NCI-H82 (cell line): ENCODE results near the gene GALNT7.
A peak's percentile ranks its signal among the peaks of the same experiment; 100 is the strongest.

Experiments
- DNase-seq: peaks from one replicate; lab custom pipeline; 2025; lab: John Stamatoyannopoulos, UW

GALNT7 gene

DNA sequence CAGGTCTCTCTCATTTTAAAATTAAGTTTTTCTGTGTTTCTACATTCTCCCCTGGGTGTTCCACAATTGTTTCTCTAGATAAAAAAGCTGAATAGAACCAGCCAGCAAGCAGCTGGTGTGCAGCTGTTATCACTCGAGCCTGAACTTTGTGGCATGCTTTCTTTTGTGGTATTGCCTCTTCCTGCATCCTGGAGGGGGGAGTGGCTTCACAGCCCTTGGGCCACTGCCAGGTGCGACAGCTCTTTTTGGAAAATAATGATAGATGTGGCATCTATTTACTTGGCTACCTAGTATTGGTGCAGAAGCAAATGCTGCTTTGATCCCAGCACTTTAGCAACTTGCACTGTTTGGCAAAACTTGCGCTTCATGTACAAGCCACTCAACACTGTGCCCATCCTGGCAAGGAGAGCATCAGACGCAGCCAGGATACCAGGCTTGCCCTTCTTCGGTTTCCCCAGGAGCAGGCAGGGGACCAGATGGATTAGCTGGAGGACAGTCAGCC lies 96.1 kb downstream of the GALNT7 start:
- no peak for DNase-seq

DNA sequence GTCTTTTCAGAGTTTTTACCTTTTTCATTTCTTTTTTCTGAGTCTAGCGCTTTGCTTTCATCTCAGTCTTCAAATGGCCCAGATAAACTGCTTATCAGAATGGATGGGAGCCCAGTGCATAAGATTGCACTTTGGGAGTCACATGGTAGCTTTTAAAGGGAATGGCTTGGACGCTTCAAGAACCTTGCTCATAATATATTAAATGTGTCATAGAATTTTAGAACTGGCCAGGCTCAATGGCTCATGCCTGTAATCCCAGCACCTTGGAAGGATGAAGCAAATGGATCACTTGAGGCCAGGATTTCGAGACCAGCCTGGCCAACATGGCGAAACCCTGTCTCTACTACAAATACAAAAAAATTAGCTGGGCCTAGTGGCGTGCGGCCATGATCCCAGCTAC lies 97.1 kb downstream of the GALNT7 start:
- no peak for DNase-seq

DNA sequence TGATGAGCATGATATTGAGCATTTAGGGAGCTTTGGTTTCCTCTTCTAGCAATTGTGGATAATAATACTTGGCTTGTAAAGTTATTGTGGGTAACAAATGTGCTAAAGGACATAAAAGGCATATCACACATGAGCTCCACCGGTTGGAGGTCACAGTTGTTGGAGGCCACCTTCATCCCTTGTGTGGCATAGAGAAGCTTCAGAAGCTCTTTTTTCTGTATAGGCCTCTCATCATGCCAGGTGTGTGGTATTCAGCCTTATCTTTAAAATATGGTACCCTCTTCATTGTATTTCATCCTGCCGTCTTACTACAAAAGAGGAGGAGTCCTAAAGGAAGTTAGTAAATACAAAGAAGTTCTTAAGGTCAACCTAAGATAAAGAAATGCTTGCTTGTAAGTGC lies 99.1 kb downstream of the GALNT7 start:
- DNase-seq: no peak

DNA sequence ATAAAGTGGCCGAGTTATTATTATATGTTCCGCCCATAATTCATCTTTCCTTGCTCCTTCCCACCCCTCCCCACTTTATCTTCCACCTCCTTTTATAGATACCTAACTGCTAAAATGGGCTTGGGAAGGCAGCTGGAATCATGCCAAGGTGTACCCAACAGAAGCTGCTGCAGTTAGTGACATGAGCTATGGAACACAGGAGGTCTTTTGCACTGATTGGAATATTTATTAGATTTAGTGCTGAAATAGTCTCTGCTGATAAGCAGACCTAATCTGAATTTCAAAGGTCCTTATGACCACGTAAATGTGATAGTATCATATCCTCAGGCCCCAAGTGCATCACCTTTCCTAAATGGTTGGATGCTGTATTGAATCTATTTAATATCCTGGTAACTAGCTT lies 100.7 kb downstream of the GALNT7 start:
- DNase-seq: peak; percentile 8

DNA sequence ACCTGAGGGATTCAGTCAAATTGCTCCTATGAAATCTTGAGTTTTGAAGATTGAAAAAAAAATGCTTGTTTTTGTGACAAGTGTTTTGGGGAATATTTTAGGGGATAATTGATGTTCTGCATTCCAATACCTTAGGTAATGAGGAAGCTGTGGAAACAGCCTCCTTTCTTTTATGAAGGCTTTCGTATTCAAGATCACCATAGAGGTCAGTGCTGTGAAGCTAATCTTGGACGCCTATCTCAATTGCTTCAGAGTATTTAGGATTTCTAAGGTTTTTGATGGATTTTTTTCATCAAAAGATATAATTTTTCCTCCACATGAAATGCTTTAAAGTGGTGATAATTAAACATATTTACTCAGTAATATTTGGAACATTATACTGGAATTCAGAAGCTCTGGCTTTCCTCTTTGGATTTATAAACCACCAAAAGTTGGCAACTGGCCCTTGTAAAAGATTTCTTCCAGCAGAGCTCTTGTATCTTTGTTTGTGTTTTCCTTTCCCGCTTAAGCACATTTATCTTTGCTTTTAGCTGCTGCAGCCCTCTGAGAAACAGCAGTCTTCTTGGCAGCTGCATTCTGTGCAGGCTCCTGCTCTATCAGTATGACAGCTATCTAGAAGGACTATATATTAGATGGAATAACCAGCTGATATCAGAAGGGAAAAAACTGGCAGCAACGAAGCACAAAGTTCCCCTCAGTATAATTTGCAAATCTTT lies 101.9 kb downstream of the GALNT7 start:
- no peak for DNase-seq

DNA sequence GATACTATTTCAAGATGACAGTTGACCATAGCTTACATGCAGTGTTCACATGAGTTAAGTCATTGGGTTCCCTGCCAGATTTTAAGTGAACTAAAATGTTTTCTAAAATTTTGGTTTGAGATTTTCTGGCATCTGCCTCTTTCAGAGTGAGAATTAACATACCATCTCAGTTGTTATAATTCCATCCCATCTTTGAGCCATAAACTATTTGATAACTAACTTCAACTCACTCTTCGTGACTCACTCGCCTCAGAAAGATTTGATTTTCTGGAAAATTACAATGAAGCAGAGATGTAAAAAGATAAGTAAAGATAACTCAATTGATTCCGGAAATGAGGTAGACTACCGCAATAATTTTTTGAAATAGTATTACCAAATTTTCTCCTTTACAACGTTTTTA lies 103.7 kb downstream of the GALNT7 start:
- DNase-seq: no peak

DNA sequence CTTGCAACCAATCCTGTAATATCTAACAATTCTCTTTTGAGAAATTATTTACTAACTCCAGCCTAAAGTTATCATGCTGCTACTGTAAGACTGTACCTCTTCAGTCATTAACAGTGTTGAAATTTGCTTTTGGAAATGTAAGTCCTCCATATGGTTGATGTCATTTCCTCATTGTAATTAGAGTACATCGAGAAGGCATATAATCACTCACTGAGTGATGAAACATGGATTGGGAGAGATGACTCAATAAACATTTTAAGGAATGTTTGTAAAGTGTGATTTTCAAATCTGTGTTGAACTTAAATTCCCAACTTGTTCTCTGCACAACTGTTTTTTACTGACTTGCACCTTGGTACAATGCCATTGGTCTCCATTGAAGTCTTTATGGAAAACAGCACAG lies 104.4 kb downstream of the GALNT7 start:
- DNase-seq: no peak

DNA sequence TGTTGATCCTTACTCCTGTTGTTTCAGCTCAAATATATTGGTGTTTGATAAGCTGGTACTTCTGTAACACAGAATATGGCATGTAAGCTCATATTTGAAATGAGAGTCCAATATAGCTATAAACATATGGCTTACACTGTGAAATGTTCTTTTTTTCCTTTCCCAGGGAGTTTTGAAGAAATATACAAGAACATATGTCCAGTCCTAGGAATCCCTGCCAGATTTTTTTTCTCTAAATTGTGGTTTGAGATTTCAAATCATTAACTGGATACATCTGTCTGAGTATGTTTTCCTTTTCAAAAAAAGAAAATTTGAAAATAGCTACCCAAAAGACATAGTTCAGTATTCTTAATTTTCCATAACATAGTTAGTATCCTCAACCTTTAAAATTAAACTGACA lies 105.3 kb downstream of the GALNT7 start:
- no peak for DNase-seq

DNA sequence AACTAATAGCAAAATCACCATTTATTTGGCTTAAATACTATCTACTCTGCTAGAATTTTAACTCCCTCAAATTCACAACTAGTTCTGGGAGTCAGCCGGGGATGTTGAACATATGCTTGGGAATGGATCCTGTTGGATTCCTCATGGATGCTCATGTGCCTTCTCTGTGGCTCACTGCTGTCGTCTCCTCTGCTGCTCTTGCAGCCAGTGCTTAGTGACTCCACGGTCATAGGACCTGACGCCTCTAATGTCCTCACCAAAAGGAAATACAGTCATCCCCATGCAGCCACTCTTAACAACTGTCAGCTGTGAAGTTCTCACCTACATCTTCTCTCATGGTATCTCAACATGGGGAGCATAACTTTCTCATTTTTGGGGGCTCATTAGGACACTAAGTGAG lies 106.1 kb downstream of the GALNT7 start:
- DNase-seq: no peak

DNA sequence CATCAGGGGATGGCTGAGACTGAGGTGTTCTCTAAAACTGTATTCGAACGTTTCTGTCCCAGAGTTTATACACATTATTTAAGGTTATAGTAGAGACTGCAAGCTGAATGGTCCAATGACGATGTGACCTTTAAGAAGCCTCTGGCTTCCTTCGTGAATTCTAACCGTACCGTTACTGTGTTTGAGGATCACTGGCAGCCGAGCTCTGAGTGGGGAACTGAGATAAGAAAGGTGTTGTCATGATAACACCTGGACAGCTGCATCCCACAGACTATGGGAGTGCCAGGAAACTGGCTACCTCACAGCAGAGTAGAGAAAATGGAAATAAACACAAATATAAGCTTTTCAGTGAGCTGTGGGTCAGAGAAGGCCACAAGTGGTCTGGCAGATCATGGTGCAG lies 106.5 kb downstream of the GALNT7 start:
- DNase-seq: no peak

DNA sequence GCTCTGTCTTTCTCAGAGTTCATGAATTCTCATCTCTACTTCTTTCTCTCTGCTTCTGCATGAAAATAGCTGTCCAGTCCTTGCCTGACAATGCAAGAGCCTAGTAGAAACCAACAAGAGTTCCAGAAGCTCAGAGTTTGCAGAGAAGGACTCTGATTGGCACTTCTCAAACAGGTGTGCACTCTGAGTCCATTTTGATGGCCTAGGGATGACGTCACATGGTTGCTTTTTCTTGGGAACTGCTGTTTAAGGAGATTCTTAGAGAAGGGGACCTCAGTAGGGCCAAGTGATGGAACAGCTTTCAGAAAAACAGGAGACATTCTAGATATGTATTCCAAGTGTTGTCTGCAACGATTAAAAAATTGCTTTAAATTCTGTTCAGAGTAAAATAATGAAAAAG lies 108.7 kb downstream of the GALNT7 start:
- no peak for DNase-seq

DNA sequence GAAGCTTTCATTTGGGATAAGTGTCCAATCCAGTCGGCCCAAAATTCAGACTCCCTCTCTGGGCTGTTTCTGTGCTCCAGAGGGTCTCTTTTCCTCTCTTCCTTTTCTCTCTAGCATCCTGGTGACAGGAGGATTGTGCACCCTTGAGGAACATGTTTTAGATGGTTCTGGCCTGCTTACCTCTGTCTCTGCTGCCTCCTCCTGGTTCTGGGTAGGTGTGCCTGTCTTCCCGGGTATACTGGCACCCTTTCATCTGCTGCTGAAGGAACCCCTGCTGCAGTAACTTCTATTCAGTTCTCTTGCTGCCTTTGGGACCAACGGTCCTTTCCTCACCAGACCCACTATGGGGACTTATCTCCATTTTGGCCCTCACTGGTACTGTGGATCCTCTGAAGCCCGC lies 112.4 kb downstream of the GALNT7 start:
- no peak for DNase-seq

DNA sequence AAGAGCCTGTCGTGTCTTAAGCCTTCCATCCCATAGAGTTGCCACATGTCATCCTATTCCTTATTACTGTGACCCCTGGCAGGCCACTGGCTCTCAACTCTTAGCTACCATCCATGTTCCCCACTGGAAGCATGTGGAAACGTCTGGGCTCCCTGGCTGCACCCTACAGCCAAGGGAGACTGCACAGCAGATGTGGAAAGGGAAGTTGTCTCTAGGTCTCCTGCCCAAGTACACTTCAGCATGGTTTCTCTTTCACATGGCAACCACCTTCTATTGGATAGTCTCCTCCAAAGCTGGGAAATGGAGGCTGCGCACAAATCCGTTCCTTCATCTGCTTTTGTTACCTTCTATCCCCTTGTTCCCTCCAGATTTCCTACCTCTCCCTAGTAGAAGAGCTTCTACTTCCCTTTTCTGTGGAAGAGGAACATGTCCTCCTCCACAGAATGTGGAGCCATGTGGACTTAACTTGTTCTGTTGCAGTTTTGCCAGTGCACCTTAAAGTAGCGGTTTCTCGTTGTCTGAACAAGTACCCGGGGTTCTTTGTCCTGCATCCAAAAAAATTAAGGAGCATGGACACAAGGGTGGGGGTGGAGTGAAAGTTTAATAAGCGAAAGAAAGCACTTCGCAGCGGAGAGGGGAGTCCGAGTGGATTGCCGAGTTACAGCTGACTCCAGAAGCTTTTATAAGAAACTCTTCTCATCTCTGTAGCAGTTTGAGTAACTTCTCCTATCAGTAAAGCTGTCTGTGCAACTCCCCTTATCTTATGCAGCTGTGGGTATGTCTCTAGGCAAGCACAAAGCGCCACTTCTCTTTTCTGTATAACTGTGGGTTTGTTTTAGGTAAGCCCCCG lies 113.0 kb downstream of the GALNT7 start:
- DNase-seq: no peak

DNA sequence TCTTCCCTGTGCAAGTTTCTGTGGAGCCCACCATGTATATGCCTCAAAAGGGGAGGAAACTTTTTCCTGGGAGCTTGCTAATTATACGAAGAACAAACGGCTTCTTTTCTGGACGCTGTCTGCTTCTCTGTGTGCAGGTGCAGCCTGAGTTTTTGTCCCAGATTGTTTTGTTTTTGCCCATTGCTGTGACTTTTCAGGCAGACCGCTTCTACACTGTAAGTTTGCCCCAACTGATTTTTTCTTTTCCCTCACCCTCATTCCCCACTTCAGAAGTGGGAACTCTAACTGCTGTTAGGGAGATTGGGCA lies 113.6 kb downstream of the GALNT7 start:
- no peak for DNase-seq

DNA sequence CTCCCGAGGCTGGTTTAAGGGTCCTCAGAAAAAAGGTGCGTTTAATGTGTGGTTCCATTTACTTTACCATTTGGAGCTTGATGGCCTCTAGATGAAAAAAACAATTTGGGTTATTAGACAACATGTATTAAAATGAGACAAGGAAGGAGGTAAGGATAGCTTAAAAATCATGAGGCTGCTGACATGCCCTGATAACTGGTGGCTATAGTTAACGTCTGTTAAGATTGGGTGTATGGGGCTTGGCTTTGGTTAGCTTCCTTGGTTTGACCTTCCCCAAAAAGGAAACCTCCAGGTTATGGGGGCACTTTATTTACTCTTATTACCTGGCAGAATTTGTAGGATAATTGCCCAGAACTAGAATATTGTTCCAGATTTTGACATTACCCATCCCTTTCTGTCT lies 114.0 kb downstream of the GALNT7 start:
- no peak for DNase-seq

DNA sequence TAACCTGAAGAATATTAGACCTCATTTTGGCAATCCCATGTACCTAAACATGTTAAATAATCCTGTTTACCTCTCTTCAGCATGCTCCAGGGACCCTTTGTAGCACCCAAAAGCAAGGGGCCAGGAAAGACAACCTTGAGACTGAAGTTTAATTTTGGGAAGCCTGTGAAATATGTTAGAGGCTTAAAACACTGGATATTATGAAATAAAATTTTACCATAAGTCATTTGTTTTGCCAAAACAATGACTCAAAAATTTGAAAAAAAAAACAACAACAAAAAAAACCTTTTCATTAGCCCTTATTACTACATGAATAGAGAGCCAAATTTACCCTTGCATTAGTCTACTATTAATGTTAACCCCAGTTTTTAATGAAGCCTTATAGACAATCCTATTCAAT lies 115.9 kb downstream of the GALNT7 start:
- DNase-seq: no peak

DNA sequence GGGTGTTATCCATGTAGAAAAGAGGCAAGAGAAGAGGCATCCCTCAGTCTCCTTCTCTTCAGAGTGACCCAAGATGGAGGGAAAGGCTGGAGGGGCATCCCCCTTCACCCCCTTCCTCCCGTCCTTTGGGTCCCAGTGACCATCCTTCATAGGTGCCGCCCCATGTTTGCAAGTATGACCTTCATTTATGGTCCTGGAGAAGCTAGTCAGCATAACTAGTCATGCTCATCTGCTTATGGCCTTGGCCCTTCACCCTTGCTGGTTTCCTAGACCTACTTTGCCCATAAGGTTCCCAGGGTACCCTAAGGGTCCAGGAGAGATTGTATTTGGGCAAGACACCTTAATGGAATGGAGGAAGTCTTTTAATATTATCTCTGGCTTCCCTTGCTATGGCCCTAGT lies 118.9 kb downstream of the GALNT7 start:
- DNase-seq: no peak

DNA sequence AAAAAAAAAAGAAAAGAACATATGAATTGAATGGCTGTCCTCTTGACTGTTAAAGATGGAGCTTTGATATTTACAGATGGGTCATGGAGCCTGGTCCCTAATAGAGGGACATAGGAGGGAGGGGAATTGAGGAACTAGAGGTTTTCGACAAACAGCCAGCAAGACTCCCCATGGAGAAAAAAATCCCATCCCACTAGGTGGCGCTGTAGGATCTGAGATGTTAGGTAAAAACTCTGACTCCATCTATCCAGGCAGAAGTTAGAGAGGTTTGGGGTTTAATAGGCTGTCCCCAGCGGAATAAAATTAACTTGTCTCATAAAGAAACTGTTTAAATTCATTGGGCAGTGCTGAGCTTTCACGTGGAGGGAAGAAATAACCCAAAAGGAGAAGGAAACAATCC lies 119.7 kb downstream of the GALNT7 start:
- peak; percentile 76 for DNase-seq

DNA sequence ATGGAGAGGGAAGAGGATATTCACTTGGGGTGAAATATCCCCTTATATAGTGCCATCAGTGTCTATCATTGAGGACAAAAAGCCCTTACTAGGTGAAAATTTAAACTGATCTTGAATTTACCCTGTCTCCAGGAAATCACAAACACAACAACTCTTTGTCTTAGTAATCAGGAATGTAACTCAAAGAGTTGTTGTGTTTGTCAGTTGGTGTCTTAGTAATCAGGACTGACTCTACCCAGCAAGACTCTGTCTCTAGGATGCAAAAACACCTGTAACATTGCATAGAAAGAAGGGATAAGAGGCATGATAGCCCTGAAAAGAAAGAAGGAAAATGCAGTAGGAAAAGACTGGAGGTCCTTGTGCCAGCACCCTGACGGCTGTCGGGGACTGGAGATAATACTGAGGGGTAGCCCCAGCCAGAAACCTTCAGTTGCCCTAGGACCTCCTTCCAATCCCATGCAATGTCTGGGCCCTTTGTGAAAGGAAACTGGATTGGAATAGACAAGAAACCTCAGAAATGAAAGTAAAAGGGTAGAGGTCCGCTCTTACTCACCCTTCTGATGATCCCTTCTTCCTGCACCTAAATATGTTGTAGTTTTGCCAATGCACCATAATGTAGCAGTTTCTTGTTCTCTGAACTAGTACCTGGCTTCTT lies 120.2 kb downstream of the GALNT7 start:
- no peak for DNase-seq

DNA sequence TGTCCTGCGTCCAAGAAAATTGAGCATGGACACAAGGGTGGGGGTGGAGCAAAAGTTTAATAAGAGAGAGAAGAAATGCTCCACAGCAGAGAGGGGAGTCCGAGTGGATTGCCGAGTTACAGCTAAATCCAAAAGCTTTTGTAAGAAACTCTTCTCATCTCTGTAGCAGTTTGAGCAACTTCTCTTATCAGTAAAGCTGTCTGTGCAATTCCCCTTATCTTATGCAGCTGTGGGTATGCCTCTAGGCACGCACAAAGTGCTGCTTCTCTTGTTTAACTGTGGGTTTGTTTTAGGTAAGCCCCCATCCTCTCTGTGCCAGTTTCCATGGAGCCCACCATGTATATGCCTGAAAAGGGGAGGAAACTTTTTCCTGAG lies 120.7 kb downstream of the GALNT7 start:
- DNase-seq: no peak

DNA sequence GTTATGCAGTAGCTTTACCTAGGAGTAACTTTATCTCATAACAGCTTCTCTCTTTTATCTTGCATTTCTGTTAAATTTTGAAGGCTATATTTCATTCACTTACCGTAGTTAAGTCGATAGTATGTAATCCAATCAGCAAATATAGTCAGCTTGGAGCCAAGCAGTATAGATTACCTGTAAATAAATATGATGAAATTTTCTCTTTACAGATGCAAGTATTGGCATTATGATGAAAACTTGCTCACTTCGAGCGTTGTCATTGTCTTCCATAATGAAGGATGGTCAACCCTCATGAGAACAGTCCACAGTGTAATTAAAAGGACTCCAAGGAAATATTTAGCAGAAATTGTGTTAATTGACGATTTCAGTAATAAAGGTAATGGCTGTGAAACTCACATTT lies 123.3 kb downstream of the GALNT7 start:
- DNase-seq: no peak

DNA sequence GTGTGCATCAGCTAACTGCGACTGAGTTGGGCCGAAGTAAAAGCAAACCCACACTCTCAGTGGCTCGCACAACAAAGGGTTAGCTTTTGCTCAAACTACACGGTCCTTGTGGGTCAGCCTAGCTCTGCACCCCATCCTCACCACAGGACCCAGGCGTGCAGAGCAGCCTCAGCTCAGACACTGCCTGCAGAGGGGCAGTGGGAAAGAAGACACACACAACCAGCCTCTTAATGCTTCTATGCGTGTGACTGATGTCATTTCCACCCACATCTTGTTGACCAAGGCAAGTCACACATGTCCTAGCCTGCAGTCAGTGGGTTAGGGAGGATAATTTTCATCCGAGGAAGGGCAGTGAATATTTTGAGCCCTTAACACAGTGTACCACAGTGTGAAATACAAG lies 125.1 kb downstream of the GALNT7 start:
- DNase-seq: no peak

DNA sequence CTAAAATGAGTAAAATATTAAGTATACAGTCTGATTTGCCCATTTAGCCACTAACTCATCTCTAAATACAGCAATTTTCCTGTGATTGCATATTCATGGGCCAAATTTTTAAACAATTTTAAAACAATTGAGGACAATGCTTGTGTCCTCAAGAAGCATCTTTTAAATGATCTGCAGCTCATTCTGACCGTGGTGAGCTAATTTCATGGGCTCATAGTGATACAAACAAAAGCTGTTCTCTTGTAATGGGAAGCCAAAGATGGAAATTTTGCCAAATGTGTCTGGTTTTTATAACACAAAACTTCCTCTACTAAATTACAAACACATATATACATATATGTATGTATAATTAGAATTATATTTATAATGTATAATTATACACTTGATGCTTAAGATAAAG lies 125.8 kb downstream of the GALNT7 start:
- no peak for DNase-seq
